GM21576 (cell line): ENCODE data around the gene TPK1.
"Not testable (repeated sequence)": the region's sequence is repeated elsewhere in the genome, so short reads cannot be mapped to it uniquely, and the experiment has no call there.

ENCODE experiments used
- ATAC-seq: cut with Tn5 transposase; IDR thresholded peaks from one replicate; pipeline ENCODE4 v1.9.1; 2021; ENCODE audit warnings: mild to moderate bottlenecking, moderate library complexity; ENCODE audit not compliant: unreplicated experiment

TPK1 gene

GRCh38 chr7:144653449-144653848 is 182.4 kb downstream of the TPK1 start:
- no peak for ATAC-seq

- no peak for ATAC-seq
These were observed 185.4 kb downstream of the TPK1 start for GRCh38 chr7:144650439-144650838.

GRCh38 chr7:144649120-144649519 is 186.7 kb downstream of the TPK1 start:
- ATAC-seq: peak; percentile 79

- ATAC-seq: no peak
These were observed 194.3 kb downstream of the TPK1 start for GRCh38 chr7:144641389-144642044.

GRCh38 chr7:144632724-144633123 is 203.1 kb downstream of the TPK1 start:
- ATAC-seq: no peak

- no peak for ATAC-seq
These were observed 206.3 kb downstream of the TPK1 start for GRCh38 chr7:144629598-144629997.

- no peak for ATAC-seq
These were observed 206.8 kb downstream of the TPK1 start for GRCh38 chr7:144629011-144629410.

- no peak for ATAC-seq
These were observed 207.7 kb downstream of the TPK1 start for GRCh38 chr7:144628176-144628575.

- ATAC-seq: no peak
These were observed 213.1 kb downstream of the TPK1 start for GRCh38 chr7:144622745-144623144.

- no peak for ATAC-seq
These were observed 229.6 kb downstream of the TPK1 start for GRCh38 chr7:144606261-144606660.

GRCh38 chr7:144596953-144597352 is 238.9 kb downstream of the TPK1 start:
- ATAC-seq: no peak

- ATAC-seq: no peak
These were observed 241.3 kb downstream of the TPK1 start for GRCh38 chr7:144594580-144594979.

GRCh38 chr7:144588559-144589051 is 247.2 kb downstream of the TPK1 start:
- no peak for ATAC-seq

- ATAC-seq: no peak
These were observed 248.2 kb downstream of the TPK1 start for GRCh38 chr7:144587701-144588100.

- no peak for ATAC-seq
These were observed 251.1 kb downstream of the TPK1 start for GRCh38 chr7:144584726-144585125.

GRCh38 chr7:144579687-144580086 is 256.2 kb downstream of the TPK1 start:
- no peak for ATAC-seq

GRCh38 chr7:144575456-144575855 is 260.4 kb downstream of the TPK1 start:
- ATAC-seq: no peak

GRCh38 chr7:144574753-144575152 is 261.1 kb downstream of the TPK1 start:
- ATAC-seq: not testable (repeated sequence)

GRCh38 chr7:144568233-144568632 is 267.6 kb downstream of the TPK1 start:
- no peak for ATAC-seq

GRCh38 chr7:144565586-144565985 is 270.3 kb downstream of the TPK1 start:
- no peak for ATAC-seq

GRCh38 chr7:144549861-144550260 is 286.0 kb downstream of the TPK1 start:
- no peak for ATAC-seq

GRCh38 chr7:144548556-144548955 is 287.3 kb downstream of the TPK1 start:
- ATAC-seq: no peak

GRCh38 chr7:144547888-144548287 is 288.0 kb downstream of the TPK1 start:
- no peak for ATAC-seq
